GM21723 (cell line): Measurements from ENCODE around the gene PLCD3.

Experiments used
- ATAC-seq: cut with Tn5 transposase; IDR thresholded peaks from one replicate; pipeline ENCODE4 v1.9.1; 2021; ENCODE audit warnings: mild to moderate bottlenecking, moderate library complexity; ENCODE audit not compliant: unreplicated experiment

The PLCD3 gene

GRCh38 chr17:45104907-45105624, 27.2 kb downstream of the PLCD3 start:
- no peak for ATAC-seq

GRCh38 chr17:45104497-45104896, 27.8 kb downstream of the PLCD3 start:
- no peak for ATAC-seq

- ATAC-seq, result no peak
Measured at GRCh38 chr17:45104029-45104428, 28.3 kb downstream of the PLCD3 start.

GRCh38 chr17:45103269-45103795, 29.0 kb downstream of the PLCD3 start:
- no peak for ATAC-seq

DNA sequence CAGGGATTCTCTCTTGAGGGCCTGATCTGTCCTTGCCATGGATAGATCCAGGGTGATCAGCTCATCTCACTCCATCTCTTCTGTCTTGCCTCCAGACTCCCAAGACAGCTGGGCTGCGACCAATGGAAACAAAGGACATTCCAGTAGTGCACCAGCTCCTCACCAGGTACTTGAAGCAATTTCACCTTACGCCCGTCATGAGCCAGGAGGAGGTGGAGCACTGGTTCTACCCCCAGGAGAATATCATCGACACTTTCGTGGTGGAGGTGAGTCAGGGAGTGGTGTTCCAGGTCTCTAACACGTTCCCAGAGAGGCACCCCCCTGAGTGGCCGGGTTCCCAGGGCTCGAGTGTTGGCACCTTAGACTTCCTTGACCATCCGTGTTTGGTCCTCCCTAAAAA, 29.5 kb downstream of the PLCD3 start:
- ATAC-seq, result no peak

DNA sequence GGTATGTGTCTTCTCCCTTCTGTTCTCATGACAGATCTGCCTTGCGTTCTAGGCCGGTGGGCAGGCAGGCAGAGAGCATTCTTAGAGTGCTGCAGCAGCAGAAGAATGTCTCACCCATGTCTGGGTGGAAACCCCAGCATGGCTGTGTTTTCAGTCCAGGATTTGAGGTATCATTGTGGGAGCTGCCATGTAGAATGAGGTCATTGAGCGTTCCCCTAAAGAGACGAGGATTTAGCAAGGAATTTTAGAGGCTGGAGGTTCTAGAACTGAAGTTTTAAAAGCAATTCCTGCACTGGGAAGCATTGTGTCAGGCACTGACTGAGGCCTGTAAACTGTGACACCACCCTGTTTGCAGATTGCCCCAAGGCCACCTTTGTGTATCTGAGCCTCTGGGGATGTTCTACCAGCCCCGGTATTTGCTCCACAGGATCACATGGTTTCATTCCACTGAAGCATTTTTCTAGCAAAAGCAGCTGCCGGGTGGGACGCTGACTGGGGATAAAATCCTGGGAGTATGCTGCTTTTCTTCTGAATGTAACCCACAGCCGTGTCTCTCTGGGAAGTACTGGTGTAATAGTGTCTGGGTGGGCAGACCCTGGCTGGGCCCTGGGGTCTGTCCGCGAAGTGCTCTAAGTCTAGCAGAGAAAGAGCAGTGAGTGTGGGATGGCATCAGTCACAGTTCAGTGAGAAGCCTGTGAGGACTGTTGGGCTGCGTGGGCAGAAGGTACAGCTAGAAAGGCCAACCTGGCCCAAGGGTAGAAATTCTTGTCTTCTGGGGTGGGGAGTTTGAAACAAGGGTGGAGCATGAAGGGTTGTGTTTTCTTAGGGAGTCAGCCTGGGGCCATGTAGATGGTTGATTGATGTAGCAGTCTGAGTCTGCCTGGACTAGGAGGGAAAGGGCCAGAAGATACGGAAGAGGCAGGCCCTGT, 30.2 kb downstream of the PLCD3 start:
- no peak for ATAC-seq

- no peak for ATAC-seq
Measured at GRCh38 chr17:45101546-45101882, 30.8 kb downstream of the PLCD3 start.

GRCh38 chr17:45098869-45099616, 33.3 kb downstream of the PLCD3 start:
- no peak for ATAC-seq

GRCh38 chr17:45098081-45098868, 34.0 kb downstream of the PLCD3 start:
- no peak for ATAC-seq

- no peak for ATAC-seq
Measured at GRCh38 chr17:45096926-45097325, 35.4 kb downstream of the PLCD3 start.

DNA sequence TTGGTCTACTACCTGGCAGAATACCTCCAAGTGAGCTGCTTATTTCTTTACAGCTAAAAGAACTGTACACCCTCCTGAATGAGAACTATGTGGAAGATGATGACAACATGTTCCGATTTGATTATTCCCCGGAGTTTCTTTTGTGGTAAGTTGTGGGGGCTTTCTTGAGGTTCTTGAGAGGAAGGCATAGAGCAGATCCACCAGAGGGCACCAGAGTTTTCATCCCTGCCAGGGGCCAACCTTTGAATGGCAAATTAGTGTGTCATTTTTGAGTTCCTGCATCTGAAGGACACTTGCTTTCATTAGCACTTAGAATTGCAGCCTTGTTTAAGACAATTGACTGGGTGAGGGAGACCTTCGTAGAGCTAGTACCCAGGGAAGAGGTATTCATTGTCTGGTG, 36.2 kb downstream of the PLCD3 start:
- ATAC-seq, result no peak

DNA sequence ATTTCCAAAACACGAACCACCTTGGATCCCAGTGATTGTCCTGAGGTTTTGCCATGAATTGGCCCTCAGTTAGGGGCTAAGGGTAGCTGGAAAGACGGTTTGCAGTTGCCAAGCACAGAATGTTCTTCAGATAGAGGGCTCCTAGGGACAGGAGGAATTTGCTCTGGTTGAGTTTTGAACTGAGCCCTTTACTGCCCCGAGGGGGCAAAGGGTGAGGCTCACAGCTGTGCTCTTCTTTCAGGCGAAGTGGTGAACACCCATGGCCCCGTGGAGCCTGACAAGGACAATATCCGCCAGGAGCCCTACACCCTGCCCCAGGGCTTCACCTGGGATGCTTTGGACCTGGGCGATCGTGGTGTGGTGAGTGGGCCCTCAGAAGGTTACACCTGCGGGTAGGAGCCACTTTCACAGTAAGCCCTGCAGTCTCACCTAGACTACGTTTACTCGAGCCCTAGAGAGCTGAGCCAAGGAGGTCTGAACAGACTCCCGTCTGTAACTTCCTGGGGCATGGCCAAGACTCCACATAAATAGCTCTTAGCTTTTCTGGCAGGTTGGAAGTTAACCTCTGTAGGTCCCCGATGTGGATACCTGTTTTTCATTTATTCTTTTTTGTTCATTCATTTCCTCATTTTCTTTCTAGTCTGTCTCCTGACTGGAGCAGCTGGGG, 38.7 kb downstream of the PLCD3 start:
- ATAC-seq, result no peak

DNA sequence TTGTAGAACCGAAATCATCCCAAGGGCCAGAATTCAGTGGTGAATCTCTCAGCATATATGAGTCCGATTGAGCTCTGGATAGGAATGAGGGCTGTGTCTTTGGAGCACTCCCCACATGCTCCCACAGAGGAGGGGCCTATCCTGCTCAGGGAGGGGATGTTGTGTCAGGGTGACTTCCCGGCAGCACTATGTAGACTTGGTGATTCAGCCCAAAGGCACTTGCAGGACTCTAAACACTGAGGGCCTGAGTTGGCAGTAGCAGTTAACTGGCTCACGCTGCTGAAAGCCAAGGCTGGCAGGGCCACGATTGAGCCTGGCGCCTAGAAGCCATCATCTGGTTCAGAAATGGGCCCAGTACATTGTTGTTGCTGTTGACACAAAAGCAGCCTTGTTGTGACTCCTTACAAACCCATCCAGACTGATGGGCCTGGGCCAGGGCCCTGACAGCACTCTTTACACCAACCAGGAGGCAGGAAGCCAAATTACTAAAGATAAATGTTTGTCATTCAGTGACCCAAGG, 39.3 kb downstream of the PLCD3 start:
- ATAC-seq, result no peak

DNA sequence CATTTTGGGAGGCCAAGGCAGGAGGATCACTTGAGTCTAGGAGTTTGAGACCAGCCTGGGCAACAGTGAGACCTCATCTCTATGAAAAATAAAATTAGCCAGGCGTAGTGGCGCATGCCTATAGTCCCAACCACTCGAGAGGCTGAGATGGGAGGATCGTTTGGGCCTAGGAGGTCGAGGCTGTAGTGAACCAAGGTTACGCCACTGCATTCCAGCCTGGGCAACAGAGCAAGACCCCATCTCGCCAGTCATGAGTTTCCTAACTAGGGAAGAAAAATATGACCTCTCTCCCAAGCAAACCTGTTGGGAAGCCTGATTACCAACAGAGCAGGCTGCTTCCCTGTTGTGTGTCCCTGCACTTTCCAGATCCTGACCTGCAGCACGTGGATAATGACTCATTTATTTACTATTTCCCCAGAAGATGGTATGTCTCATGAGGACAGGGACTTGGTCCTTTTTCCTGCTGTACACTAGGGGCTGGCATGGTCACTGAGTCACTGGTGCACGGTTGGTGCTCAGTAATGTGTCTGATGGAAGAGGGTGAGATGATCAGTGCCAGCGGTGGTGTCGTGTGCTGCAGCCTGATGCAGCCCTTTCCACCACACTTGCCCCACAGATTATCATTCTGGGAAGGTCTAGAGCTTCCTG, 40.4 kb downstream of the PLCD3 start:
- ATAC-seq, result no peak

- ATAC-seq, result no peak
Measured at GRCh38 chr17:45090711-45091110, 41.6 kb downstream of the PLCD3 start.

GRCh38 chr17:45088741-45089140, 43.6 kb downstream of the PLCD3 start:
- ATAC-seq, result no peak

DNA sequence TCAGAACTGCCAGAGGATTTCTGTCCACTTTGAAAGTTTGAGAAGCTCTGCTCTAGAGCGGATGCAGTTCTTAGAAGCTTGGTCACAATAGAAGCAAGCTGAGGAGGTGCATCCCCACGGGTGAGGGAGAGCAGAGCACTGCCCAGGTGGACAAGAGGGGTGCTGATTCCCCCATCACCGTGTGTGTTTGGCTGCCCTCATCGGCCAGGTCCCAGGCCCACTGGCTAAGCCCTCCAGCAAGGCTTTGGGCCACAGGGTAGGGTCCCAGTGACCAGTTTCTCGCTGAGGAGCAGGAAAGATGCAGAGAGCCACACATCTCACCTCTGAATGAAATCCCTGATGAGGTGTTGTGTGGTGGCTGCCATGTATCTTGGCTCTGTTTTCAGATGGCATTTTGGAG, 44.3 kb downstream of the PLCD3 start:
- no peak for ATAC-seq

- no peak for ATAC-seq
Measured at GRCh38 chr17:45087504-45087975, 44.8 kb downstream of the PLCD3 start.

- ATAC-seq, result no peak
Measured at GRCh38 chr17:45086865-45087503, 45.3 kb downstream of the PLCD3 start.
